ENCODE measurements around the gene KCNH6.

The KCNH6 gene

GRCh38 chr17:63526861-63527260 is 3.7 kb downstream of the KCNH6 start:
- no peaks in the 10 kb centered on the region for H3K9me3 ChIP-seq (ENCODE audit: control insufficient read depth, low read length)
- H3K27me3 ChIP-seq (ENCODE audit: control insufficient read depth, insufficient read depth, low read length): no peaks in the 10 kb centered on the region
- H3K79me2 ChIP-seq: no peaks in the 10 kb centered on the region

GRCh38 chr17:63528183-63528582 is 5.0 kb downstream of the KCNH6 start:
- Histone ChIP-seq H3K36me3 (ENCODE audit: control insufficient read depth, insufficient read depth, low read length) (no peaks in the 10 kb centered on the region), H3K4me1 (no peaks in the 10 kb centered on the region), H2AFZ (no peak overlapping the region), H3K4me2 (ENCODE audit: low read length) (no peak overlapping the region), H3K9me3 (ENCODE audit: control insufficient read depth, low read length) (no peaks in the 10 kb centered on the region), H3K79me2 (no peaks in the 10 kb centered on the region), H3K4me3 (ENCODE audit: low read depth, low read length) (no peak overlapping the region), H3K27ac (no peak overlapping the region), H3K9ac (no peak overlapping the region), H3K27me3 (ENCODE audit: control insufficient read depth, insufficient read depth, low read length) (no peaks in the 10 kb centered on the region)
- no peak for TF ChIP-seq CTCF (IDR thresholded peaks at IDR 0.05)

More at GRCh38 chr17:63526861-63527260, 3.7 kb downstream of the KCNH6 start:
- no peak overlapping the region for H3K4me3 ChIP-seq (ENCODE audit: low read depth, low read length)
- H3K4me2 ChIP-seq (ENCODE audit: low read length): no peak overlapping the region
- H2AFZ ChIP-seq: no peak overlapping the region
- H3K4me1 ChIP-seq: no peaks in the 10 kb centered on the region
- TF ChIP-seq CTCF (IDR thresholded peaks at IDR 0.05): no peak
- no peaks in the 10 kb centered on the region for H3K36me3 ChIP-seq (ENCODE audit: control insufficient read depth, insufficient read depth, low read length)
- H3K27ac ChIP-seq: no peak overlapping the region
- no peak overlapping the region for H3K9ac ChIP-seq

- Histone ChIP-seq H3K27me3 (ENCODE audit: control insufficient read depth, insufficient read depth, low read length) (no peaks in the 10 kb centered on the region), H3K9ac (no peak overlapping the region), H3K79me2 (no peaks in the 10 kb centered on the region), H3K36me3 (ENCODE audit: control insufficient read depth, insufficient read depth, low read length) (no peaks in the 10 kb centered on the region), H3K4me2 (ENCODE audit: low read length) (no peak overlapping the region), H3K27ac (no peak overlapping the region), H2AFZ (no peak overlapping the region), H3K4me3 (ENCODE audit: low read depth, low read length) (no peak overlapping the region), H3K9me3 (ENCODE audit: control insufficient read depth, low read length) (no peaks in the 10 kb centered on the region), H3K4me1 (no peaks in the 10 kb centered on the region)
- no peak for TF ChIP-seq CTCF (IDR thresholded peaks at IDR 0.05)
Observed at GRCh38 chr17:63529711-63530556, 6.8 kb downstream of the KCNH6 start.

GRCh38 chr17:63530557-63531021 is 7.4 kb downstream of the KCNH6 start:
- Histone ChIP-seq H3K27me3 (ENCODE audit: control insufficient read depth, insufficient read depth, low read length) (no peaks in the 10 kb centered on the region), H3K9ac (no peak overlapping the region), H3K36me3 (ENCODE audit: control insufficient read depth, insufficient read depth, low read length) (no peaks in the 10 kb centered on the region), H3K4me2 (ENCODE audit: low read length) (no peak overlapping the region), H2AFZ (no peak overlapping the region), H3K9me3 (ENCODE audit: control insufficient read depth, low read length) (no peaks in the 10 kb centered on the region), H3K4me3 (ENCODE audit: low read depth, low read length) (no peak overlapping the region), H3K4me1 (no peaks in the 10 kb centered on the region), H3K27ac (no peak overlapping the region), H3K79me2 (no peaks in the 10 kb centered on the region)
- TF ChIP-seq CTCF (IDR thresholded peaks at IDR 0.05): no peak

Data from parathyroid adenoma (tissue), 2 donors.